HG03469 (cell line): ENCODE measurements around the gene EXOSC5.
"Not testable (repeated sequence)": the region's sequence is repeated elsewhere in the genome, so short reads cannot be mapped to it uniquely, and the experiment has no call there.

Source experiments
- ATAC-seq: cut with Tn5 transposase; IDR thresholded peaks from one replicate; pipeline ENCODE4 v1.9.1; 2021; ENCODE audit warnings: mild to moderate bottlenecking, moderate library complexity, moderate number of reproducible peaks; ENCODE audit not compliant: unreplicated experiment

EXOSC5 gene

DNA sequence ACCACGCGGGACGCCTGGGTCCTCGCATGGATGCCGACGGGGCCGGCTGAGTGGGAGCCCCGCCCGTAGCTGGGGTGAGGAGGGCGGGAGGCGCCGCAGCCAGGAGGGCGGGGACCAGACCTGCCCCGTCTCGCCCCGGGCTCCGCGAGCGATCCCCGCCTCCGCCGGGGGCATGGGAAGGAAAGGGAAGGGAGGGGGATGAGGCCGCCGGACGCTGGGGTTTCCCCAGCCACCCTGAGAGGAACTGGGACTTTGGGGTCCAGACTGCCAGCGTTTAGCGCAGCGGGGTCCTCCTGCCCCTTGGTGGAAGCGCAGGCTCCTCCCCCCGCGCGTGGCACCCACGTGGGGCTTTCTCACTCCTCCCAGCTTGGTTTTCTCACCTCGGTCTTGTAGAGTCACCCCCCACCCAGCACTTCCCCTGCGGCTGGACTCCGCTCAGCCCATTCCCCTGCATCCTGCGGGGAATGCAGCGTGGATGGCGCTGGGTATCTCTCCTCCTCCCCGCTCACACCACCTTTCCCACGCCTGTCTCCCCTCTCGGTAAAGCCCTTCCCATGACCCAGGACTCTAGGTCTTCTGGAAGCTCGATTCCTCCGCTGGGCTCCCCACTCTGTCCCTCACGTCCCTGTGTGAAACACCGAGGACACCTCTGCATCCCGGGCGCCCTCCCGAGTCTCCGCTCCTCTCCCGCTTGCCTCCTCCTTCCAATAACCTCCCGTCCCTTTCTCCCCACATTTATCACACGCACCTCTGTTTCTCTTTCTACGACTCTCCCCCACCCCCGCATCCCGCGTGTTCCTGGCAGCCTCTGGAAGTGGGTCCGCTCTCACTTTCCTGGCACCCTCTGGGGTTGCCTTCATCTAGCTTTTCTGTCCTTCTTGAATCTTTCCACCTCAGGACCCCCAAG is 45.6 kb downstream of the EXOSC5 start:
- no peak for ATAC-seq

DNA sequence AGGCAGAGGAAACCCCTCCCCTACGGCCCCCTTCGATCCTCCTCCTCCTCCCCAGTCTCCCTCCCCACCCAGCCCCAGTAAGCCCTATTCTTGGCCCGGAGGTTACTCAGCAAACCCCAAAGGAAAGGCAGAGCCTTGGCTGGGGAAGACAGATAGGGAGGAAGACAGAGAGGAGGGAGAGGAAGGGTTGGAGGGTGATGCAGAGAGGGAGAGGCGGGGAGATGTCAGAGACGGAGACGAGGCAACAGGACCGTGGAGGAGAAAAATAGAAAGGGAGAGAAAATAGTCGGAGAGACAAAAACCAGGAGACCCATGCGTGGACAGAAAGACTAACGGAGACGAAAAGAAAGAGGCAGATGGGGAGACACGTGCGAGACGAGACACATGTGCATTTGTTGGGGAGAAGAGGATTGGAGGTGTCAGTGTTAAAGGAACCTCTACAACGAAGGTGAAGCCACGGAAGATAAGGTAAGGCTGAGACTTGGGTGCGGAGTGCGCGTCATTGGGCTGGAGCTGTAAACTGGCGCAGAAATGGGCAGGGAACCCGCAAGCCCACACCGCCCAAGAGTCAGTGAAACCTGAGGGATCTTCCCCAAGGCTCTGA is 46.3 kb downstream of the EXOSC5 start:
- ATAC-seq: no peak

DNA sequence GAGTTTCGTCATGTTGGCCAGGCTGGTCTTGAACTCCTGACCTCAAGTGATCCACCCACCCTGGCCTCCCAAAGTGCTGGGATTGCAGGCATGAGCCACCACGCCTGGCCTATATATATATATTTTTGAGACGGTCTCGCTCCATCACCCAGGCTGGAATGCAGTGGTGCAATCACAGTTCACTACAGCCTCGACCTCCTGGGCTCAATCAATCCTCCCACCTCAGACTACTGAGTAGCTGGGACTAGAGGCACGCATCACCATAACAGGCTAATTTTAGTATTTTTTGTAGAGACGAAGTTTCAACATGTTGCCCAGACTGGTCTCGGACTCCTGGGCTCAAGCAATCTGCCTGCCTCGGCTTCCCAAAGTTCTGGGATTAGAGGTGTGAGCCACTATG is 50.2 kb downstream of the EXOSC5 start:
- not testable (repeated sequence) for ATAC-seq

DNA sequence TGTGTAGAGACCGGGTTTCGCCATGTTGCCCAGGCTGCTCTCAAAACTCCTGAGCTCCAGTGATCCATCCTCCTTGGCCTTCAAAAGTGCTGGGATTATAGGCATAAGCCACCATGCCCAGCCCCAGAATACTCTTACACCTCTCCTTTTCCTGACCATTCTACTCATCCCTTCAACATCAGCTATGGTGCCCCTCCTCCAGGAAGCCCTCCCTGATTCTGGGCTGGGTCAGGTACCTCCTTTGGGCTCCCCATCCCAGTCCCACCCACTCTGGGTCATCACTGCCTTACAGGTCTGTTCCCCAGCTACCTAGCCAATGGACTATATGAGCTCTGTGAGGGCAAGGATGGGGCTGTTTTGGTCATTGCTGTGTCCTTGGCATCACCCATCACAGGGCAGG is 53.0 kb downstream of the EXOSC5 start:
- no peak for ATAC-seq

DNA sequence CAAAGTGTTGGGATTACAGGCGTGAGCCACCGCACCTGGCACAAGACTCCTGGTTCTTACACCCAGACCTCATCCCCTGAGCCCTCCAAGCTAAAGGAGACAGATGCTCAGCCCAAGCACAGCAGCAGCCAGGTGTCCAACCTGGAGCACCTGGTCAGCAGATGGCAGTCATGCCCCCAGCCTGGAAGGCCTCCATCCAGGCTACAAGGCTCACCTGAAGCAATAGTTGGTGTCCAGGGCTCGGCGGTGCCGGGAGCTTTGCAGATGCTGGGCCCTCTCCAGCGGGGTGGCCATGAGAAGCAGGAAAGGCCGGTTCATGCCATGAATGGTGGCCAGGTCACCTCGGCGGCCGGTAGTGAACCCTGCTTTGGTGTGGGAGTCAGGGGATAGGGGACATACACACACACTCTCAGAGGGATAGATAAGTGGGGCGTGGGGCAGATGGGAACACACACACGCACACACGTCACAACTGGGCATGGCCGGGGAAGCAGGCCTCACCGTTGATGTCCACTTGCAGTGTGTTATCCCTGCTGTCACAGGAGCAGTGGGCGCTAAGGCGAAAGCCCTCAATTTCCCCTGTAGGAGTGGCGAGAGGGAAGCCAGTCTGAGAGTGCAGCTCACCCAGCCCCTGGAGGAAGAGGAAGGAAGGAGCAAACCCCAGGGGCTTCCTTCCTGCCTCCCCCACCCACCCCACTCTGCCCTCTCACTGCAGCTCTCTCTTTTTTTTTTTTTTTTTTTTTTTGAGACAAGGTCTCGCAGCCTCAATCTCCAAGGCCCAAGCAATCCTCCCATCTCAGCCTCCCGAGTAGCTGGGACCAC is 55.3 kb downstream of the EXOSC5 start:
- ATAC-seq: no peak

DNA sequence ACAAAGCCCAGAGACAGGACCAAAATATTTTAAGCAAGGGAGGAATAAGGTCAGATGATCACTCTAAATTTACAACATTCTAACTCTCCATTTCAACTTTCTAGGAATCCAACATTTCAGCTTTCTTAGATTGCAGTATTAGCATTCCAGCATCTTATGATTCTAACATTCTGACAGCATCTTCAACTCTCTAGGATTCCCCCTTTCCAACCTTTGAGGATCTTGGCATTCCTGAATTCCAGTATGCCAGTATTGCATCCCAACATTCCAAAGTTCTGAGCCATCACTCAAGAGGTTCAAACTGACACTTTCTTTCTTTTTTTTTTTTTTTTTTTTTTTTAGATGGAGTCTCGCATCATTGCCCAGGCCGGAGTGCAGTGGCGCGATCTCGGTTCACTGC is 57.2 kb downstream of the EXOSC5 start:
- no peak for ATAC-seq
